Pancreas (tissue), 10 donors: Measurements from ENCODE around the gene DGKG. TPM values are rescaled to one million over a fixed set of nuclear protein-coding genes. Genes with fewer than 3 reads are reported as not detected.

ENCODE experiments used
- ATAC-seq, 4 donors: fragments of 200-7000 bp; cut with Tn5 transposase; one replicate each; pipeline versions ENCODE4 v1.8.0 to v1.9.1; 2020; ENCODE audit warnings: mild to moderate bottlenecking in 4 of 4, moderate library complexity in 4 of 4
- DNase-seq, 6 donors: peaks; one replicate each; pipeline ENCODE4 v3.0.0-alpha.2; 2020
- FAIRE-seq: peaks from 2 replicates; lab custom pipeline; 2012; peaks lifted over from hg19 to GRCh38; lab: Jason Lieb, UNC
- H3K27ac ChIP-seq, 4 donors: fragments of 200-600 bp; sonication (generic); 1 replicate in 3 of 4; 2 replicates in 1 of 4; pipeline versions ENCODE4 v1.5.0 to v1.8.0; 2020
- H3K27me3 ChIP-seq, 4 donors: fragments of 200-600 bp; one replicate each; pipeline ENCODE4 v1.8.0; 2021
- H3K36me3 ChIP-seq, 3 donors: fragments of 200-600 bp; sonication (generic) in 1 of 3; one replicate each; pipeline versions ENCODE4 v1.5.0 to v1.8.0; 2020 to 2021
- H3K4me1 ChIP-seq, 3 donors: fragments of 200-600 bp; one replicate each; pipeline ENCODE4 v1.8.0; 2021
- H3K4me3 ChIP-seq, 4 donors: fragments of 200-600 bp; sonication (generic) in 2 of 4; one replicate each; pipeline versions ENCODE4 v1.5.0 to v1.8.0; 2020 to 2021
- H3K9me3 ChIP-seq, 4 donors: fragments of 200-600 bp; one replicate each; pipeline ENCODE4 v1.8.0; 2021
- CTCF ChIP-seq, 4 donors: fragments of 200-600 bp; sonication (generic) in 3 of 4; IDR thresholded peaks; one replicate each; pipeline versions ENCODE4 v1.5.0 to v1.8.0; 2021; ENCODE audit warnings: antibody characterized with exemption in 4 of 4
- WGBS, 2 donors: extraction: QIAGEN DNeasy Blood & Tissue Kit; methylation state at CpG; one replicate each; pipeline ENCODE4 v1.1.7; 2013; 5-methylcytosine and 5-hydroxymethylcytosine counted together
- intact Hi-C, 3 donors: fragments of 100-400 bp; cut with DNase I; formaldehyde crosslinking; loops; one replicate each; pipeline versions ENCODE4 v1.11.1 to v1.14.2; 2022
- polyA plus RNA-seq, 2 donors: library from polyadenylated mRNA; stranded (reverse); fragments of 200-250 nt; gene quantifications; one replicate each; pipeline ENCODE4 v1.2.3, GENCODE V29; 2013
- total RNA-seq, 6 donors: library from RNA; stranded (reverse); fragmentation: NEBNext Ultra II Directional in 4 of 6; extraction: Animal tissue kit (Norgen Biotek cat#: 25700) in 4 of 6; gene quantifications; one replicate each; pipeline versions ENCODE4 v1.2.1 to v1.2.4, GENCODE V29; 2021 to 2023
- donor health status: healthy with polysubstance abuse.
- donor health status: DM: no; HTN: no; CAD: no; lungs with moderate emphysema.
- donor health status: DM: no; HTN: no; CAD: no.
- donor health status: control.
- donor health status: control.
- donor health status: Bipolar disorder and iron deficiency.
- donor health status: DM: yes; HTN: yes; CAD: no.
- donor health status: DM: no; HTN: no; CAD: no.
- donor health status: DM: no; HTN: no; CAD: no.
- donor health status: DM: yes; HTN: yes; CAD: no.

The DGKG gene
- total and polyA plus RNA-seq, 8 donors, result 0.16 to 2.0 (median 0.88) TPM

- DNase-seq (peak in 1 of 6 donors; percentile 35), ATAC-seq (peak; percentile 37 to 57 (median 54)), FAIRE-seq (no peak)
- no peaks in the 10 kb centered on the region for H3K9me3 ChIP-seq
- peak overlapping the region; percentile 54 to 74 (median 68) for H3K27ac ChIP-seq
- peaks cover 16 to 38% (median 34%) of the 10 kb centered on the region in 3 donors for H3K4me1 ChIP-seq
- H3K27me3 ChIP-seq, result no peaks in the 10 kb centered on the region
- H3K36me3 ChIP-seq, result no peaks in the 10 kb centered on the region
- no peak for TF ChIP-seq CTCF (IDR thresholded peaks at IDR 0.05)
- 66 to 70% methylated on average over 7 of the region's 7 CpGs for WGBS, 2 donors
- intact Hi-C loops, result no loop called here
- no peak overlapping the region for H3K4me3 ChIP-seq
These were observed 210.7 kb downstream of the DGKG start for GRCh38 chr3:186151077-186151971.

- no peak for FAIRE-seq
- ATAC-seq, result peak; percentile 85 to 92 (median 88)
- intact Hi-C loops, result no loop called here
- DNase-seq, result peak; percentile 69 to 94 (median 89)
- H3K27me3 ChIP-seq, result no peaks in the 10 kb centered on the region
- H3K36me3 ChIP-seq, result no peaks in the 10 kb centered on the region
- H3K27ac ChIP-seq, result peak overlapping the region; percentile 54 to 74 (median 68)
- WGBS, 2 donors, result 32 to 41% methylated on average over 11 of the region's 11 CpGs
- H3K4me3 ChIP-seq, result no peak overlapping the region
- H3K4me1 ChIP-seq, result peaks cover 16 to 38% (median 34%) of the 10 kb centered on the region in 3 donors
- no peaks in the 10 kb centered on the region for H3K9me3 ChIP-seq
- TF ChIP-seq CTCF (IDR thresholded peaks at IDR 0.05), result no peak
These were observed 211.8 kb downstream of the DGKG start for GRCh38 chr3:186150041-186150830.

- FAIRE-seq (no peak), DNase-seq (no peak), ATAC-seq (peak; percentile 2 to 36 (median 24))
- Histone ChIP-seq H3K9me3 (no peaks in the 10 kb centered on the region), H3K4me3 (no peak overlapping the region), H3K4me1 (peaks cover 16 to 40% (median 34%) of the 10 kb centered on the region in 3 donors), H3K36me3 (no peaks in the 10 kb centered on the region), H3K27me3 (no peaks in the 10 kb centered on the region), H3K27ac (peak overlapping the region; percentile 46 to 74 (median 68))
- 67 to 74% methylated on average over 15 of the region's 15 CpGs for WGBS, 2 donors
- intact Hi-C loops, result no loop called here
- no peak for TF ChIP-seq CTCF (IDR thresholded peaks at IDR 0.05)
These were observed 212.6 kb downstream of the DGKG start for GRCh38 chr3:186149319-186149960.

- DNase-seq (no peak), FAIRE-seq (no peak), ATAC-seq (peak; percentile 35 to 93 (median 76))
- no peak for TF ChIP-seq CTCF (IDR thresholded peaks at IDR 0.05)
- 31 to 38% methylated on average over 5 of the region's 5 CpGs for WGBS, 2 donors
- intact Hi-C loops, result no loop called here
- H3K36me3 ChIP-seq, result no peaks in the 10 kb centered on the region
- H3K27ac ChIP-seq, result no peak overlapping the region
- H3K4me1 ChIP-seq, result peaks cover 0 to 10% (median 4%) of the 10 kb centered on the region in 3 donors
- no peak overlapping the region for H3K4me3 ChIP-seq
- H3K9me3 ChIP-seq, result no peaks in the 10 kb centered on the region
- H3K27me3 ChIP-seq, result no peaks in the 10 kb centered on the region
These were observed 217.8 kb downstream of the DGKG start for GRCh38 chr3:186144257-186144656.
